ENCODE data around the gene KIZ. TPM values are rescaled to one million over a fixed set of nuclear protein-coding genes. Genes with fewer than 3 reads are reported as not detected.

The KIZ gene
- total and polyA plus RNA-seq, 2 donors (not counting 1 experiment from before 2014, with no cell fraction given) = 19.7 to 40.4 TPM

GRCh38 chr20:21113697-21114096 lies 12.2 kb upstream of the KIZ start:
- H3K4me3 ChIP-seq (ENCODE audit: control extremely low read depth in 1 of 5, extremely low read depth in 1 of 5, insufficient read depth in 1 of 5, low read depth in 2 of 5, low read length in 4 of 5) = no peak overlapping the region
- no peak overlapping the region for H3K27ac Mint-ChIP-seq
- no peaks in the 10 kb centered on the region for H3K4me1 Mint-ChIP-seq
- no peak overlapping the region for H2AFZ ChIP-seq (ENCODE audit: insufficient read depth, low read depth, low read length, poor library complexity, severe bottlenecking)
- no peak overlapping the region for H3K4me3 Mint-ChIP-seq
- H3K27ac ChIP-seq (ENCODE audit: low read length in 2 of 2) = no peak overlapping the region
- intact Hi-C loops (cut with micrococcal nuclease) = no loop called here
- ATAC-seq (ENCODE audit: low read depth) (no peak), DNase-seq (no peak)
- H3K4me1 ChIP-seq (ENCODE audit: control insufficient read depth in 2 of 2, insufficient read depth in 2 of 2, low read length in 2 of 2) = no peaks in the 10 kb centered on the region
- peaks cover 0 to 30% (median 20%) of the 10 kb centered on the region in 4 experiments for H3K27me3 ChIP-seq (replicated peaks in 1 of 4; ENCODE audit: control extremely low read depth in 1 of 4, control insufficient read depth in 3 of 4, insufficient read depth in 4 of 4, low read length in 3 of 4)
- no peaks in the 10 kb centered on the region for H4K20me1 ChIP-seq (ENCODE audit: control insufficient read depth, insufficient read depth, low read length, poor library complexity, severe bottlenecking)
- no peak overlapping the region for H3K4me2 ChIP-seq (replicated peaks; ENCODE audit: low read depth, low read length, poor library complexity, severe bottlenecking)
- H3K36me3 ChIP-seq (replicated peaks in 1 of 2; ENCODE audit: control extremely low read depth in 1 of 2, control insufficient read depth in 1 of 2, extremely low read depth in 1 of 2, insufficient read depth in 2 of 2, low read length in 1 of 2) = no peaks in the 10 kb centered on the region
- POLR2A ChIA-PET = no interaction called here
- no peak overlapping the region for H3K9ac ChIP-seq (ENCODE audit: low read length)
- H3K27me3 Mint-ChIP-seq = peaks cover 62% of the 10 kb centered on the region
- CTCF ChIA-PET = no interaction called here
- no peaks in the 10 kb centered on the region for H3K9me3 Mint-ChIP-seq (ENCODE audit: insufficient read depth)
- no peaks in the 10 kb centered on the region for H3K9me3 ChIP-seq (ENCODE audit: control extremely low read depth in 1 of 3, control insufficient read depth in 2 of 3, insufficient read depth in 1 of 3, low read length in 2 of 3)
- TF ChIP-seq EZH2 (IDR thresholded peaks at IDR 0.05; ENCODE audit: borderline replicate concordance, insufficient read depth, low read depth, low read length, poor library complexity, severe bottlenecking) = no peak
- no peak for TF ChIP-seq CTCF (IDR thresholded peaks at IDR 0.05)
- H3K79me2 ChIP-seq (ENCODE audit: control insufficient read depth, insufficient read depth, low read length) = no peaks in the 10 kb centered on the region
- WGBS (ENCODE audit: insufficient coverage) = 93% methylated on average over 2 of the region's 4 CpGs

DNA sequence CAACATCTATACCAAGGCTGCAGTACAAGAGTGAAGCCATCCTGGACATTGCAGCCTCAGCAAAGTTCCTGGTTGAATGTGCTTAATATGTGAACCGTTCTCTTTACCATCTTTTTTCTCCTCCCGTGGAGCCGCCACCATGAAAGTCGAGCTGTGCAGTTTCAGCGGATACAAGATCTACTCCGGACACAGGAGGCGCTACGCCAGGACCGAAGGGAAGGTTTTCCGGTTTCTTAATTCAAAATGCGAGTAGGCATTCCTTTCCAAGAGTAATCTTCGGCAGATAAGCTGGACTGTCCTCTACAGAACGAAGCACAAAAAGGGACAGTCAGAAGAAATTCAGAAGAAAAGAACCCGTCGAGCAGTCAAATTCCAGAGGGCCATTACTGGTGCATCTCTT lies 11.3 kb upstream of the KIZ start:
- ChIA-PET CTCF (no interaction called here), POLR2A (no interaction called here)
- Histone ChIP-seq H3K27me3 (replicated peaks in 1 of 4; ENCODE audit: control extremely low read depth in 1 of 4, control insufficient read depth in 3 of 4, insufficient read depth in 4 of 4, low read length in 3 of 4) (peaks cover 0 to 29% (median 17%) of the 10 kb centered on the region in 4 experiments), H4K20me1 (ENCODE audit: control insufficient read depth, insufficient read depth, low read length, poor library complexity, severe bottlenecking) (no peaks in the 10 kb centered on the region), H3K4me1 (ENCODE audit: control insufficient read depth in 2 of 2, insufficient read depth in 2 of 2, low read length in 2 of 2) (no peaks in the 10 kb centered on the region), H2AFZ (ENCODE audit: insufficient read depth, low read depth, low read length, poor library complexity, severe bottlenecking) (no peak overlapping the region), H3K79me2 (ENCODE audit: control insufficient read depth, insufficient read depth, low read length) (no peaks in the 10 kb centered on the region), H3K36me3 (replicated peaks in 1 of 2; ENCODE audit: control extremely low read depth in 1 of 2, control insufficient read depth in 1 of 2, extremely low read depth in 1 of 2, insufficient read depth in 2 of 2, low read length in 1 of 2) (no peaks in the 10 kb centered on the region), H3K4me3 (ENCODE audit: control extremely low read depth in 1 of 5, extremely low read depth in 1 of 5, insufficient read depth in 1 of 5, low read depth in 2 of 5, low read length in 4 of 5) (no peak overlapping the region), H3K4me2 (replicated peaks; ENCODE audit: low read depth, low read length, poor library complexity, severe bottlenecking) (no peak overlapping the region), H3K9me3 (ENCODE audit: control extremely low read depth in 1 of 3, control insufficient read depth in 2 of 3, insufficient read depth in 1 of 3, low read length in 2 of 3) (no peaks in the 10 kb centered on the region), H3K9ac (ENCODE audit: low read length) (no peak overlapping the region), H3K27ac (ENCODE audit: low read length in 2 of 2) (no peak overlapping the region)
- peaks cover 59% of the 10 kb centered on the region for H3K27me3 Mint-ChIP-seq
- DNase-seq (no peak), ATAC-seq (ENCODE audit: low read depth) (no peak)
- 93% methylated on average over 14 of the region's 15 CpGs for WGBS (ENCODE audit: insufficient coverage)
- no peaks in the 10 kb centered on the region for H3K4me1 Mint-ChIP-seq
- TF ChIP-seq EZH2 (IDR thresholded peaks at IDR 0.05; ENCODE audit: borderline replicate concordance, insufficient read depth, low read depth, low read length, poor library complexity, severe bottlenecking) (no peak), CTCF (IDR thresholded peaks at IDR 0.05) (no peak)
- H3K9me3 Mint-ChIP-seq (ENCODE audit: insufficient read depth) = no peaks in the 10 kb centered on the region
- H3K4me3 Mint-ChIP-seq = no peak overlapping the region
- H3K27ac Mint-ChIP-seq = no peak overlapping the region
- intact Hi-C loops (cut with micrococcal nuclease) = no loop called here
